Neural crest cell (in vitro differentiated cells): ENCODE data around the gene TMEM208. TPM values are rescaled to one million over a fixed set of nuclear protein-coding genes. Genes with fewer than 3 reads are reported as not detected.

Experiments
- DNase-seq: peaks from one replicate; pipeline ENCODE4 v3.0.0; 2021; ENCODE audit warnings: low read depth, mixed read lengths, low spot score
- H3K27ac Mint-ChIP-seq: one replicate; pipeline ENCODE4 v1.8.0; 2021; ENCODE audit warnings: mild to moderate bottlenecking, mixed read lengths; ENCODE audit not compliant: unreplicated experiment
- H3K27me3 Mint-ChIP-seq: 2 replicates; pipeline ENCODE4 v1.8.0; 2021; ENCODE audit warnings: low read depth, mild to moderate bottlenecking, mixed read lengths
- H3K36me3 Mint-ChIP-seq: 2 replicates; pipeline ENCODE4 v1.8.0; 2021; ENCODE audit warnings: low read depth, mild to moderate bottlenecking, mixed read lengths
- H3K4me1 Mint-ChIP-seq: 2 replicates; pipeline ENCODE4 v1.8.0; 2021; ENCODE audit warnings: mixed read lengths
- H3K4me3 Mint-ChIP-seq: one replicate; pipeline ENCODE4 v1.8.0; 2021; ENCODE audit warnings: mild to moderate bottlenecking, mixed read lengths
- H3K9me3 Mint-ChIP-seq: 2 replicates; pipeline ENCODE4 v1.8.0; 2021; ENCODE audit warnings: mixed read lengths
- total RNA-seq: library from RNA; stranded (reverse); gene quantifications from 2 replicates; pipeline ENCODE4 v1.2.1, GENCODE V29; 2021
- TF ChIP-seq, protein P1 (sequence below): fragments of 200-600 bp; sonication (generic); conservative IDR thresholded peaks from 2 replicates; pipeline ENCODE4 v1.5.0; 2021; ENCODE audit warnings: antibody characterized with exemption, mild to moderate bottlenecking

TMEM208 gene
- total RNA-seq, 1 donor from 2014 or later, result 35.7 TPM

DNA sequence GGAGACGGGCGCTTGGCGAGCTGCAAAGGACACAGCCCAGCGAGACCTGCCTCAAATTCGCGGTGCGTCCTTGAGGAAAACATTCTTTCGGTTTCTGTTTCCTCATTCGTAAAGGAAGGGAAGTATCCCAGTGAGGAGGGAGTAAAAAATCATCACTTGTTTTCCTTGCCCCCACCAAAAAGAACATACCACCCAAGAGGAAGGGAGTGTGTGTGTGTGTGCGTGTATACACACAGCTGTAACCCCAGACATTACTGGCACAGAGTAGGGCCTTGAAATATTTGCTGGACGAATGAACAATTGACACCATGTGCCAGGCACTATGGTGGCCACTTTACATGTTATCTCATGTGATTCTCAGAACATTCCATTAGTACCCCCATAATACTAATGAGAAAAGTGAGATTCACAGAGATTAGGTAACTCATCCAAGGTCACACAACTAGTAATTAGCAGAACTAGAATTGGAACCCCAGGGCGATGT, 41.2 kb upstream of the TMEM208 start:
- H3K9me3 Mint-ChIP-seq, result no peaks in the 10 kb centered on the region
- H3K27me3 Mint-ChIP-seq, result peaks cover 26% of the 10 kb centered on the region

DNA sequence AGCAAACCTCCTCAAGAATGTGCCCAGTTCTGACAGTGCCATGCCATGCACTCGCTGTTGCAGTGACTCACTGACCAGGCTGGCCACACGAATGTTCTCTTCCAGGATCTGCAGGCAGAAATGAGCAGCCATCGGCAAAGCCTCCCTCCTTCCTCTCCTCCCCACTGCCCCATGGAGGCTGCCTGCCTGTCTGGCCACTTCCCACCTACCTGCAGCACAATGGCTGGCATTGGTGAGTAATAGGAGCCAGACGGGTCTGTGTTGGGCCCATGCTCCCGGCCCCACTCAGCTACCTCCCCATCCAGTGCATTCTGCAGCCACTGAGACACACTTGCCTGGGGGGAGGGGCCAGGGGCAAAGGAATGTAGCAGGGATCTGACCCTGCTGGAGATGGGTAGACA, 40.4 kb upstream of the TMEM208 start:
- Mint-ChIP-seq H3K9me3 (no peaks in the 10 kb centered on the region), H3K36me3 (no peaks in the 10 kb centered on the region), H3K4me1 (peaks cover 10% of the 10 kb centered on the region), H3K27ac (no peak overlapping the region), H3K4me3 (no peak overlapping the region), H3K27me3 (peaks cover 26% of the 10 kb centered on the region)
- no peak for DNase-seq
- TF ChIP-seq, protein P1, sequence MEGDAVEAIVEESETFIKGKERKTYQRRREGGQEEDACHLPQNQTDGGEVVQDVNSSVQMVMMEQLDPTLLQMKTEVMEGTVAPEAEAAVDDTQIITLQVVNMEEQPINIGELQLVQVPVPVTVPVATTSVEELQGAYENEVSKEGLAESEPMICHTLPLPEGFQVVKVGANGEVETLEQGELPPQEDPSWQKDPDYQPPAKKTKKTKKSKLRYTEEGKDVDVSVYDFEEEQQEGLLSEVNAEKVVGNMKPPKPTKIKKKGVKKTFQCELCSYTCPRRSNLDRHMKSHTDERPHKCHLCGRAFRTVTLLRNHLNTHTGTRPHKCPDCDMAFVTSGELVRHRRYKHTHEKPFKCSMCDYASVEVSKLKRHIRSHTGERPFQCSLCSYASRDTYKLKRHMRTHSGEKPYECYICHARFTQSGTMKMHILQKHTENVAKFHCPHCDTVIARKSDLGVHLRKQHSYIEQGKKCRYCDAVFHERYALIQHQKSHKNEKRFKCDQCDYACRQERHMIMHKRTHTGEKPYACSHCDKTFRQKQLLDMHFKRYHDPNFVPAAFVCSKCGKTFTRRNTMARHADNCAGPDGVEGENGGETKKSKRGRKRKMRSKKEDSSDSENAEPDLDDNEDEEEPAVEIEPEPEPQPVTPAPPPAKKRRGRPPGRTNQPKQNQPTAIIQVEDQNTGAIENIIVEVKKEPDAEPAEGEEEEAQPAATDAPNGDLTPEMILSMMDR, result no peak

More for the DNA sequence above, 41.2 kb upstream of the TMEM208 start:
- no peak overlapping the region for H3K27ac Mint-ChIP-seq
- TF ChIP-seq, protein P1, result peak; percentile 6
- H3K4me1 Mint-ChIP-seq, result peaks cover 7% of the 10 kb centered on the region
- no peak for DNase-seq
- peak overlapping the region; percentile 97 for H3K4me3 Mint-ChIP-seq
- no peaks in the 10 kb centered on the region for H3K36me3 Mint-ChIP-seq

- Mint-ChIP-seq H3K4me3 (peak overlapping the region; percentile 27), H3K36me3 (no peaks in the 10 kb centered on the region), H3K27ac (no peak overlapping the region), H3K9me3 (no peaks in the 10 kb centered on the region), H3K27me3 (peaks cover 26% of the 10 kb centered on the region), H3K4me1 (peaks cover 15% of the 10 kb centered on the region)
- no peak for DNase-seq
- TF ChIP-seq, protein P1, result no peak
Observed at GRCh38 chr16:67187175-67187890, 39.6 kb upstream of the TMEM208 start.

- no peak for DNase-seq
- H3K27me3 Mint-ChIP-seq, result peaks cover 26% of the 10 kb centered on the region
- H3K4me3 Mint-ChIP-seq, result peak overlapping the region; percentile 72
- TF ChIP-seq, protein P1, result no peak
- no peak overlapping the region for H3K27ac Mint-ChIP-seq
- no peaks in the 10 kb centered on the region for H3K36me3 Mint-ChIP-seq
- peaks cover 22% of the 10 kb centered on the region for H3K4me1 Mint-ChIP-seq
- H3K9me3 Mint-ChIP-seq, result no peaks in the 10 kb centered on the region
Observed at GRCh38 chr16:67188323-67188722, 38.6 kb upstream of the TMEM208 start.

- Mint-ChIP-seq H3K36me3 (no peaks in the 10 kb centered on the region), H3K4me1 (peaks cover 27% of the 10 kb centered on the region), H3K27me3 (peaks cover 26% of the 10 kb centered on the region), H3K4me3 (no peak overlapping the region), H3K9me3 (no peaks in the 10 kb centered on the region), H3K27ac (no peak overlapping the region)
- DNase-seq, result no peak
- TF ChIP-seq, protein P1, result no peak
Observed at GRCh38 chr16:67188798-67189197, 38.1 kb upstream of the TMEM208 start.
